Panc1 (cell line): Measurements from ENCODE around the gene SETX. TPM values are rescaled to one million over a fixed set of nuclear protein-coding genes. Genes with fewer than 3 reads are reported as not detected.

Source experiments
- ATAC-seq: fragments of 200-7000 bp; cut with Tn5 transposase; 2 replicates; pipeline ENCODE4 v1.9.1; 2020; ENCODE audit warnings: mild to moderate bottlenecking, moderate library complexity
- BruUV-seq: library from RNA; stranded (reverse); fragments of 400-500 nt; replicated peaks from 2 replicates; lab custom pipeline; 2021; lab: Mats Ljungman, UMichigan
- CTCF ChIA-PET: fragments of 300-600 bp; sonication (Branson Sonifier 250); formaldehyde crosslinking; loops from one replicate; lab custom pipeline; 2022; ENCODE audit warnings: antibody characterized with exemption; lab: Charles Lee
- POLR2A ChIA-PET: fragments of 300-600 bp; sonication (Branson Sonifier 250); formaldehyde crosslinking; loops from one replicate; lab custom pipeline; 2022; ENCODE audit warnings: antibody characterized with exemption; lab: Charles Lee
- DNase-seq: peaks from one replicate; pipeline ENCODE4 v3.0.0-alpha.2; 2010; ENCODE audit warnings: low read depth, low spot score
- H3K27ac ChIP-seq: 2 replicates; pipeline ENCODE4 v1.5.1; 2011; ENCODE audit warnings: mild to moderate bottlenecking, low read length, inconsistent platforms
- H3K27me3 ChIP-seq: fragments of 200-500 bp; sonication (Bioruptor generic); 2 replicates; pipeline ENCODE4 v1.6.0; 2014; ENCODE audit warnings: low read length, inconsistent platforms; ENCODE audit not compliant: control insufficient read depth, insufficient read depth
- H3K36me3 ChIP-seq: fragments of 200-500 bp; sonication (Bioruptor generic); 2 replicates; pipeline ENCODE4 v1.5.1; 2014; ENCODE audit warnings: inconsistent platforms, mild to moderate bottlenecking, low read length, moderate library complexity; ENCODE audit not compliant: control insufficient read depth, insufficient read depth
- H3K4me1 ChIP-seq: 2 replicates; pipeline ENCODE4 v1.5.1; 2011; ENCODE audit warnings: inconsistent platforms, mild to moderate bottlenecking, low read length, moderate library complexity; ENCODE audit not compliant: control insufficient read depth, insufficient read depth
- H3K4me3 ChIP-seq, 2 experiments: 2 replicates each; pipeline ENCODE4 v1.5.1; 2011 to 2012; ENCODE audit warnings: low read depth in 2 of 2, low read length in 2 of 2, mild to moderate bottlenecking in 2 of 2, inconsistent platforms in 1 of 2, moderate library complexity in 1 of 2
- H3K9me3 ChIP-seq: fragments of 200-500 bp; sonication (Bioruptor generic); 2 replicates; pipeline ENCODE4 v1.5.1; 2014; ENCODE audit warnings: low read depth, mild to moderate bottlenecking, inconsistent platforms, low read length, moderate library complexity; ENCODE audit not compliant: control insufficient read depth, insufficient read depth
- POLR2AphosphoS5 ChIP-seq: IDR thresholded peaks from 2 replicates; pipeline ENCODE4 v1.6.1; 2012; ENCODE audit warnings: mild to moderate bottlenecking, low read depth, low read length, moderate library complexity
- SIN3A ChIP-seq: IDR thresholded peaks from 2 replicates; pipeline ENCODE4 v1.6.1; 2012; ENCODE audit warnings: low read depth, mild to moderate bottlenecking, low read length, moderate library complexity, borderline replicate concordance; ENCODE audit not compliant: insufficient read depth
- TCF7L2 ChIP-seq: IDR thresholded peaks from 2 replicates; pipeline ENCODE4 v1.6.1; 2011; ENCODE audit warnings: mild to moderate bottlenecking, low read depth, low read length, inconsistent platforms
- in situ Hi-C: cut with HindIII; loops from 2 replicates; pipeline ENCODE4 v1.10.0; 2016; ENCODE audit warnings: low sequenced_read_pairs, low pct_unique_long_range_greater_than_20kb
- intact Hi-C: fragments of 100-400 bp; cut with micrococcal nuclease; formaldehyde crosslinking; loops from one replicate; pipeline ENCODE4 v1.10.0; 2022; ENCODE audit not compliant: unreplicated experiment
- total RNA-seq: library from RNA; stranded (reverse); gene quantifications from one replicate; pipeline ENCODE4 v1.2.1, GENCODE V29; 2021; ENCODE audit not compliant: unreplicated experiment
- TF ChIP-seq, protein P1 (sequence below), 2 experiments: IDR thresholded peaks; 2 replicates each; pipeline ENCODE4 v1.6.1; 2011 to 2012; ENCODE audit warnings: low read depth in 2 of 2, control low read depth in 1 of 2, low read length in 1 of 2, mild to moderate bottlenecking in 1 of 2, moderate library complexity in 1 of 2; ENCODE audit not compliant: insufficient read depth in 1 of 2
- TF ChIP-seq, protein P2 (sequence below): fragments of 450-650 bp; IDR thresholded peaks from 2 replicates; pipeline ENCODE4 v1.5.1; 2017; ENCODE audit warnings: mild to moderate bottlenecking

The SETX gene
- total RNA-seq, 1 experiment from 2014 or later: 28.1 TPM

DNA sequence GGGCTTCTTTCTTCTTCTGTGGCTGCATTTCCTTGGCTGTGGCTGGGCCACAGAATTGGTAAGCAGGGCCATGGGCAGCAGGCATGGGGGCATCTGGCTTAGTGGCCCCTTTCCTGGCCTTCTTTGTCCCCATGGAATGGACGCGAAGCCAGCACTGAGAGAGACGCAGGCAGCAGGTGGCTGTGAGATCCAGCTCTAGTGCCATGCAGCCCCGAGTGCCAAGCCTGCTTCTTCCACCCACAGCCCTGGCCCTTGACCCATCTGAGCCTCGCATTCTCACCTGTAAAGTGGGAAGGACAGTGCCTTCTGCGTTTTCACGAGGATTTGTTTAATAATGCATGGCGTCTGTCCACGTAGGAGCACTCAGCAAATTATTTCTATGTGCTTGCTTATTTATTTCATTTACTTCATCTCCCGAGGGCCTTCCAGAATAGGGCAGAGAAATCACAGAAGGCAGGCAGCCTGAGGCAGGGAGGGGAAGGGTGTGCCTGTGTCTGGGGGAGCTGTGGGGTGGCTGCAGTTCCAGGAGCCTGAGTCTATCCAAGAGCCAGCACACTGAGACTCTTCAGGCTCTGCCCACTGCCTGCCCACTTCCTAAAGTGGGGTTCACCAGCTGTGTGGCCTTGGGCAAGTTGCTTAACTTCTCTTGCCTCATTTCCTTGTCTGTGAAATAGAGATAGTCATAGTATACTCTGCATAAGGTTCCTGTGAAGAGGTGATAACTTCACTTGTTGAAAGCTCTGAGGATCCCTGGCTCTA is 137.7 kb downstream of the SETX start:
- TF ChIP-seq, protein P1, sequence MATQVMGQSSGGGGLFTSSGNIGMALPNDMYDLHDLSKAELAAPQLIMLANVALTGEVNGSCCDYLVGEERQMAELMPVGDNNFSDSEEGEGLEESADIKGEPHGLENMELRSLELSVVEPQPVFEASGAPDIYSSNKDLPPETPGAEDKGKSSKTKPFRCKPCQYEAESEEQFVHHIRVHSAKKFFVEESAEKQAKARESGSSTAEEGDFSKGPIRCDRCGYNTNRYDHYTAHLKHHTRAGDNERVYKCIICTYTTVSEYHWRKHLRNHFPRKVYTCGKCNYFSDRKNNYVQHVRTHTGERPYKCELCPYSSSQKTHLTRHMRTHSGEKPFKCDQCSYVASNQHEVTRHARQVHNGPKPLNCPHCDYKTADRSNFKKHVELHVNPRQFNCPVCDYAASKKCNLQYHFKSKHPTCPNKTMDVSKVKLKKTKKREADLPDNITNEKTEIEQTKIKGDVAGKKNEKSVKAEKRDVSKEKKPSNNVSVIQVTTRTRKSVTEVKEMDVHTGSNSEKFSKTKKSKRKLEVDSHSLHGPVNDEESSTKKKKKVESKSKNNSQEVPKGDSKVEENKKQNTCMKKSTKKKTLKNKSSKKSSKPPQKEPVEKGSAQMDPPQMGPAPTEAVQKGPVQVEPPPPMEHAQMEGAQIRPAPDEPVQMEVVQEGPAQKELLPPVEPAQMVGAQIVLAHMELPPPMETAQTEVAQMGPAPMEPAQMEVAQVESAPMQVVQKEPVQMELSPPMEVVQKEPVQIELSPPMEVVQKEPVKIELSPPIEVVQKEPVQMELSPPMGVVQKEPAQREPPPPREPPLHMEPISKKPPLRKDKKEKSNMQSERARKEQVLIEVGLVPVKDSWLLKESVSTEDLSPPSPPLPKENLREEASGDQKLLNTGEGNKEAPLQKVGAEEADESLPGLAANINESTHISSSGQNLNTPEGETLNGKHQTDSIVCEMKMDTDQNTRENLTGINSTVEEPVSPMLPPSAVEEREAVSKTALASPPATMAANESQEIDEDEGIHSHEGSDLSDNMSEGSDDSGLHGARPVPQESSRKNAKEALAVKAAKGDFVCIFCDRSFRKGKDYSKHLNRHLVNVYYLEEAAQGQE (IDR thresholded peaks at IDR 0.05; ENCODE audit: insufficient read depth in 1 of 2, low read depth in 2 of 2, low read length in 1 of 2): no peak
- TF ChIP-seq, protein P2, sequence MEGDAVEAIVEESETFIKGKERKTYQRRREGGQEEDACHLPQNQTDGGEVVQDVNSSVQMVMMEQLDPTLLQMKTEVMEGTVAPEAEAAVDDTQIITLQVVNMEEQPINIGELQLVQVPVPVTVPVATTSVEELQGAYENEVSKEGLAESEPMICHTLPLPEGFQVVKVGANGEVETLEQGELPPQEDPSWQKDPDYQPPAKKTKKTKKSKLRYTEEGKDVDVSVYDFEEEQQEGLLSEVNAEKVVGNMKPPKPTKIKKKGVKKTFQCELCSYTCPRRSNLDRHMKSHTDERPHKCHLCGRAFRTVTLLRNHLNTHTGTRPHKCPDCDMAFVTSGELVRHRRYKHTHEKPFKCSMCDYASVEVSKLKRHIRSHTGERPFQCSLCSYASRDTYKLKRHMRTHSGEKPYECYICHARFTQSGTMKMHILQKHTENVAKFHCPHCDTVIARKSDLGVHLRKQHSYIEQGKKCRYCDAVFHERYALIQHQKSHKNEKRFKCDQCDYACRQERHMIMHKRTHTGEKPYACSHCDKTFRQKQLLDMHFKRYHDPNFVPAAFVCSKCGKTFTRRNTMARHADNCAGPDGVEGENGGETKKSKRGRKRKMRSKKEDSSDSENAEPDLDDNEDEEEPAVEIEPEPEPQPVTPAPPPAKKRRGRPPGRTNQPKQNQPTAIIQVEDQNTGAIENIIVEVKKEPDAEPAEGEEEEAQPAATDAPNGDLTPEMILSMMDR: no peak
- TF ChIP-seq SIN3A (no peak), POLR2AphosphoS5 (no peak), TCF7L2 (no peak)
- CTCF ChIA-PET: interaction anchor here (0.6 kb wide), 1 partner anchor 34 kb away, joined by 3 read pairs; no protein-coding TSS in a partner anchor
- POLR2A ChIA-PET: no interaction called here

GRCh38 chr9:132214027-132214622 is 140.7 kb downstream of the SETX start:
- 0 out of 2 replicates have a peak, but pooled peaks have one; percentile 60 for ATAC-seq
- POLR2A ChIA-PET: no interaction called here
- H3K27ac ChIP-seq: no peak overlapping the region

More for the DNA sequence above, 137.7 kb downstream of the SETX start:
- Histone ChIP-seq H3K4me1 (no peaks in the 10 kb centered on the region; the same call in 1 of the 2 replicates), H3K27ac (no peak overlapping the region), H3K27me3 (no peaks in the 10 kb centered on the region), H3K4me3 (no peak overlapping the region), H3K36me3 (no peaks in the 10 kb centered on the region), H3K9me3 (no peaks in the 10 kb centered on the region)
- in situ Hi-C loops (no loop called here), intact Hi-C loops (no loop called here)
- no peak for ATAC-seq
- DNase-seq: no peak
- no TSS peak for BruUV-seq

More at GRCh38 chr9:132214027-132214622, 140.7 kb downstream of the SETX start:
- H3K36me3 ChIP-seq: no peaks in the 10 kb centered on the region
- no peaks in the 10 kb centered on the region; the same call in 1 of the 2 replicates for H3K4me1 ChIP-seq
- intact Hi-C loops: no loop called here
- no peak for DNase-seq
- no TSS peak for BruUV-seq
- no peaks in the 10 kb centered on the region for H3K27me3 ChIP-seq
- H3K4me3 ChIP-seq: no peak overlapping the region
- CTCF ChIA-PET: no interaction called here
- in situ Hi-C loops: no loop called here
- TF ChIP-seq, protein P2: no peak
- TF ChIP-seq, protein P1 (IDR thresholded peaks at IDR 0.05; ENCODE audit: insufficient read depth in 1 of 2, low read depth in 2 of 2, low read length in 1 of 2): no peak
- no peak for TF ChIP-seq TCF7L2
- no peaks in the 10 kb centered on the region for H3K9me3 ChIP-seq
